ENCODE results near the gene ECHDC3.
"Not testable (repeated sequence)": the region's sequence is repeated elsewhere in the genome, so short reads cannot be mapped to it uniquely, and the experiment has no call there.

Gene ECHDC3

GRCh38 chr10:11707624-11708350 is 34.4 kb upstream of the ECHDC3 start:
- Histone ChIP-seq H3K36me3 (ENCODE audit: insufficient read depth, low read length) (no peaks in the 10 kb centered on the region), H4K20me1 (ENCODE audit: insufficient read depth, low read length, poor library complexity, severe bottlenecking) (no peaks in the 10 kb centered on the region), H3K4me3 (ENCODE audit: low read length, poor library complexity, severe bottlenecking) (no peak overlapping the region), H3K4me1 (ENCODE audit: insufficient read depth, low read length, poor library complexity, severe bottlenecking) (peaks cover 3% of the 10 kb centered on the region), H3K9me3 (ENCODE audit: insufficient read depth, low read depth, low read length) (no peaks in the 10 kb centered on the region), H2AFZ (ENCODE audit: low read length) (no peak overlapping the region), H3K9ac (ENCODE audit: low read depth, low read length, poor library complexity, severe bottlenecking) (no peak overlapping the region), H3K27me3 (ENCODE audit: insufficient read depth, low read length, poor library complexity, severe bottlenecking) (no peaks in the 10 kb centered on the region), H3K79me2 (ENCODE audit: insufficient read depth, low read length) (no peaks in the 10 kb centered on the region), H3K9me2 (replicated peaks; ENCODE audit: low read depth, low read length) (no peaks in the 10 kb centered on the region), H3K4me2 (ENCODE audit: low read depth, low read length, poor library complexity, severe bottlenecking) (no peak overlapping the region), H3F3A (ENCODE audit: low read depth) (no peaks in the 10 kb centered on the region)
- no peak for TF ChIP-seq CTCF (conservative IDR thresholded peaks at IDR 0.05; ENCODE audit: low read length)
- TF ChIP-seq EZH2phosphoT487 (IDR thresholded peaks at IDR 0.05; ENCODE audit: borderline replicate concordance) = no peak

- not testable (repeated sequence) for H3K27me3 ChIP-seq (ENCODE audit: insufficient read depth, low read length, poor library complexity, severe bottlenecking); H2AFZ ChIP-seq (ENCODE audit: low read length); H3F3A ChIP-seq (ENCODE audit: low read depth); H3K4me1 ChIP-seq (ENCODE audit: insufficient read depth, low read length, poor library complexity, severe bottlenecking); H3K9ac ChIP-seq (ENCODE audit: low read depth, low read length, poor library complexity, severe bottlenecking); H3K9me3 ChIP-seq (ENCODE audit: insufficient read depth, low read depth, low read length); H3K4me3 ChIP-seq (ENCODE audit: low read length, poor library complexity, severe bottlenecking); H4K20me1 ChIP-seq (ENCODE audit: insufficient read depth, low read length, poor library complexity, severe bottlenecking); H3K4me2 ChIP-seq (ENCODE audit: low read depth, low read length, poor library complexity, severe bottlenecking); H3K36me3 ChIP-seq (ENCODE audit: insufficient read depth, low read length); H3K79me2 ChIP-seq (ENCODE audit: insufficient read depth, low read length); H3K9me2 ChIP-seq (replicated peaks; ENCODE audit: low read depth, low read length)
Measured at GRCh38 chr10:11708801-11709200, 33.4 kb upstream of the ECHDC3 start.

DNA sequence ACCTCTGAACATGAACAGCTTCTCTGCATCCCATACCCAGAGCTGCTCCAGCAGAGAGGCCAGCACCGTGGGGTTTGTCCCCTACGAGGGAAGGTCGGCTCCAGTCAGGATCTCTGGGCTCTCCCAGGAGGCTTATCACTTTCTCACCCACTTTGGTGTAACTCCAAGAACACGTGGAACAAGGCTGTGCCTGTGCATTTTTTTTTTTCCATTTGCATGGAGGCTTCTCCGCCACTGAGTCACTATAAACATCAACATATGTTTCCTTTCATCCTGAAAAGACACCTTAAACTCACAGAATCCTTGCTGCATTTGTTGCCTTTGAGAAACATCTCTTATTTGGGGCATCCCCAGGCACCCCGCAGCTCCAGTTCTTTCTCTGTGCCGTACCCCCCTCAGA is 29.4 kb upstream of the ECHDC3 start:
- Histone ChIP-seq H4K20me1 (ENCODE audit: insufficient read depth, low read length, poor library complexity, severe bottlenecking) (no peaks in the 10 kb centered on the region), H3K4me3 (ENCODE audit: low read length, poor library complexity, severe bottlenecking) (no peak overlapping the region), H3K9me2 (replicated peaks; ENCODE audit: low read depth, low read length) (no peaks in the 10 kb centered on the region), H2AFZ (ENCODE audit: low read length) (no peak overlapping the region), H3F3A (ENCODE audit: low read depth) (no peaks in the 10 kb centered on the region), H3K27me3 (ENCODE audit: insufficient read depth, low read length, poor library complexity, severe bottlenecking) (no peaks in the 10 kb centered on the region), H3K9me3 (ENCODE audit: insufficient read depth, low read depth, low read length) (no peaks in the 10 kb centered on the region), H3K4me2 (ENCODE audit: low read depth, low read length, poor library complexity, severe bottlenecking) (no peak overlapping the region), H3K4me1 (ENCODE audit: insufficient read depth, low read length, poor library complexity, severe bottlenecking) (peaks cover 3% of the 10 kb centered on the region), H3K9ac (ENCODE audit: low read depth, low read length, poor library complexity, severe bottlenecking) (no peak overlapping the region), H3K36me3 (ENCODE audit: insufficient read depth, low read length) (no peaks in the 10 kb centered on the region), H3K79me2 (ENCODE audit: insufficient read depth, low read length) (no peaks in the 10 kb centered on the region)
- TF ChIP-seq CTCF (conservative IDR thresholded peaks at IDR 0.05; ENCODE audit: low read length) (no peak), EZH2phosphoT487 (IDR thresholded peaks at IDR 0.05; ENCODE audit: borderline replicate concordance) (no peak)

DNA sequence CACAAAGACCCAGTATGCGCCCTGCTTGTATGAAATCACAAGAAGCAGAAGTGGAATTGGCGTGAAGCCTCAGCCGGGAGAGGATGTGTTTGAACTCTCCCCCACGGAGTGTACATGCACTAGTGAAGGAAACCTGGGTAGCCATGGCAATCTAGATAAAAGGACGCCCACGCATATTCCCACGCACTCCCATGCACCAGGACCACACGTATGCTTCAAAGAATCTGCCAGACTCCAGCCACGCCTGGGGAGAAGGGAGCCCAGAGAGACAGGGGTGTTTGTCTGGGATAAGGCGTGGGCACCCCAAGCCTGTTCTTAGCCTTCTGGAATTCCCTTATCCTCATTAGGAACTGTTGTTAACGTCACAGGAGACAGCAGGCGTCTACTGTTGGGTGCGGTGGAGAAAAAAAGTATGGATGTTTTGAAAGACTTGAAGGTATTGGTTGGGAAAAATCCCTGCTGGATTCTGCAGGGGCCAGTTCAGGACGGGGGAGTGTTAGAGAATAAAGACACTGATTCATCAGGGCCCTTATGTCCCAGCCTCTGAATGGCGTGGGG is 28.9 kb upstream of the ECHDC3 start:
- H3F3A ChIP-seq (ENCODE audit: low read depth) = no peaks in the 10 kb centered on the region
- H3K9me3 ChIP-seq (ENCODE audit: insufficient read depth, low read depth, low read length) = no peaks in the 10 kb centered on the region
- H3K36me3 ChIP-seq (ENCODE audit: insufficient read depth, low read length) = no peaks in the 10 kb centered on the region
- H3K4me3 ChIP-seq (ENCODE audit: low read length, poor library complexity, severe bottlenecking) = no peak overlapping the region
- H3K27me3 ChIP-seq (ENCODE audit: insufficient read depth, low read length, poor library complexity, severe bottlenecking) = no peaks in the 10 kb centered on the region
- TF ChIP-seq EZH2phosphoT487 (IDR thresholded peaks at IDR 0.05; ENCODE audit: borderline replicate concordance) (no peak), CTCF (conservative IDR thresholded peaks at IDR 0.05; ENCODE audit: low read length) (no peak)
- H3K79me2 ChIP-seq (ENCODE audit: insufficient read depth, low read length) = no peaks in the 10 kb centered on the region
- no peak overlapping the region for H2AFZ ChIP-seq (ENCODE audit: low read length)
- H3K9ac ChIP-seq (ENCODE audit: low read depth, low read length, poor library complexity, severe bottlenecking) = no peak overlapping the region
- no peaks in the 10 kb centered on the region for H3K9me2 ChIP-seq (replicated peaks; ENCODE audit: low read depth, low read length)
- no peaks in the 10 kb centered on the region for H4K20me1 ChIP-seq (ENCODE audit: insufficient read depth, low read length, poor library complexity, severe bottlenecking)
- H3K4me2 ChIP-seq (ENCODE audit: low read depth, low read length, poor library complexity, severe bottlenecking) = no peak overlapping the region
- peaks cover 3% of the 10 kb centered on the region for H3K4me1 ChIP-seq (ENCODE audit: insufficient read depth, low read length, poor library complexity, severe bottlenecking)

Measured in Loucy (cell line).